ENCODE results near the gene LYG1. TPM values are rescaled to one million over a fixed set of nuclear protein-coding genes. Genes with fewer than 3 reads are reported as not detected.

LYG1 gene
- total RNA-seq, 1 experiment from 2014 or later: 0.31 TPM

- Mint-ChIP-seq H3K4me3 (no peak overlapping the region), H3K36me3 (ENCODE audit: insufficient read depth in 1 of 3, low read depth in 3 of 3) (peaks cover 0 to 2% (median 0%) of the 10 kb centered on the region in 3 experiments; a peak in 2 of 7 replicates), H3K9me3 (no peaks in the 10 kb centered on the region), H3K4me1 (peaks cover 5% of the 10 kb centered on the region in 2 experiments; a peak in 3 of 4 replicates), H3K27ac (peak overlapping the region in 2 of 3 experiments; percentile 49 to 76; a peak in 2 of 7 replicates), H3K27me3 (ENCODE audit: low read depth) (no peaks in the 10 kb centered on the region)
- Histone ChIP-seq H3K79me2 (ENCODE audit: insufficient read depth, low read length) (peaks cover 63% of the 10 kb centered on the region; the same call in 1 of the 2 replicates), H2AFZ (ENCODE audit: low read length) (no peak overlapping the region), H3K56ac (ENCODE audit: insufficient read length, low read depth, low read length) (no peak overlapping the region), H4K5ac (ENCODE audit: insufficient read length, low read depth, low read length) (no peak overlapping the region), H3K9ac (ENCODE audit: extremely low read depth, insufficient read length, low read length) (no peak overlapping the region), H2BK120ac (ENCODE audit: low read depth, low read length, poor library complexity, severe bottlenecking) (no peak overlapping the region), H2BK15ac (ENCODE audit: low read depth, low read length) (no peak overlapping the region), H3K4me1 (ENCODE audit: insufficient read depth, low read length) (no peaks in the 10 kb centered on the region), H4K20me1 (ENCODE audit: control insufficient read depth, insufficient read depth, insufficient read length) (no peaks in the 10 kb centered on the region), H3K14ac (ENCODE audit: insufficient read depth, low read length) (no peak overlapping the region), H2BK20ac (ENCODE audit: low read depth, low read length, poor library complexity, severe bottlenecking) (no peak overlapping the region), H3K23ac (ENCODE audit: insufficient read length, low read depth, low read length) (no peak overlapping the region), H2AK5ac (ENCODE audit: insufficient read length, low read length) (no peak overlapping the region), H3K79me1 (ENCODE audit: insufficient read depth, low read depth, low read length, poor library complexity, severe bottlenecking) (peaks cover 8% of the 10 kb centered on the region), H4K8ac (replicated peaks; ENCODE audit: insufficient read length, low read depth, low read length) (no peak overlapping the region), H3K18ac (ENCODE audit: insufficient read length, low read depth, low read length) (no peak overlapping the region), H3K23me2 (ENCODE audit: insufficient read length, low read depth, low read length, poor library complexity, severe bottlenecking) (peaks cover 12% of the 10 kb centered on the region), H3K27ac (ENCODE audit: insufficient read length, low read depth, low read length) (no peak overlapping the region), H2BK12ac (ENCODE audit: insufficient read length, low read depth, low read length) (no peak overlapping the region), H3K4ac (ENCODE audit: low read depth, low read length) (no peak overlapping the region), H2BK5ac (ENCODE audit: insufficient read length, low read length) (no peak overlapping the region), H3K4me2 (ENCODE audit: insufficient read depth, insufficient read length, low read length) (no peak overlapping the region), H3K27me3 (ENCODE audit: insufficient read depth, low read length) (no peaks in the 10 kb centered on the region), H3K9me3 (ENCODE audit: control insufficient read depth, low read depth, low read length) (no peaks in the 10 kb centered on the region), H4K91ac (ENCODE audit: insufficient read length, low read depth, low read length) (no peak overlapping the region), H3T11ph (ENCODE audit: low read length) (no peak overlapping the region)
- no CpG with 5 or more reads among the region's 8 CpGs for WGBS (ENCODE audit: extremely low coverage, insufficient read length, low lambda C conversion rate)
- no peak for TF ChIP-seq CTCF (conservative IDR thresholded peaks at IDR 0.05)
- no peak for DNase-seq
These were observed 39.8 kb upstream of the LYG1 start for GRCh38 chr2:99340669-99341236.
